Fibroblast of lung (primary cell): ENCODE results near the gene HACD2.

ENCODE experiments used
- CTCF ChIP-seq, 2 donors: IDR thresholded peaks in 1 of 2; conservative IDR thresholded peaks in 1 of 2; 1 replicate in 1 of 2; 2 replicates in 1 of 2; pipeline ENCODE4 v1.5.1; 2011 to 2012; ENCODE audit warnings: low read length in 2 of 2, control low read depth in 1 of 2, inconsistent platforms in 1 of 2, low read depth in 1 of 2, mild to moderate bottlenecking in 1 of 2
- EZH2 ChIP-seq: IDR thresholded peaks from 2 replicates; pipeline ENCODE4 v1.5.1; 2012; ENCODE audit warnings: low read length, control low read depth, mild to moderate bottlenecking; ENCODE audit errors: missing control alignments

DNA sequence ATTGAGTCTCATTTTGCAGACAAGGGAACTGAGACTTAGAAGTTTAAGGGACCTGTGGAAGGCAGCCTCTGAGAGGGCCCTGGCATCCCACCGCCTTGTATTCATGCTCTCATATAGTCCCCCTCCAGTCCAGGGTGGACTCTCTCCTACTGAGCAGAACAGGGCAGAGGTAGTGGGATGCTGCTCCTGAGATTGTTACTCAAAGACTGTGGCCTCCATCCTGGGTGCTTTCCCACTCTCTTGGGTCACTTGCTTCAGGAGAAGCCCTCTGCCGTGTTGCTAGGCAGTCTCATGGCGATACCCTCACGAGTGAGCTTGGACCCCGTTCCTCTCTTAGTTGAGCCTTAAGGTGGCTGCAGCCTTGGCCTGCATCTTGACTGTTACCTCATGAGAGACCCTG lies 113.7 kb downstream of the HACD2 start:
- TF ChIP-seq CTCF (conservative IDR thresholded peaks at IDR 0.05 in 1 of 2, IDR thresholded peaks at IDR 0.05 in 1 of 2; ENCODE audit: low read depth in 1 of 2, low read length in 2 of 2) (no peak), EZH2 (no peak)
